Thyroid gland (tissue), 4 donors: ENCODE data around the gene SLC24A4.

ENCODE experiments used
- CTCF ChIP-seq, 6 experiments: fragments of 200-600 bp in 3 of 6; fragments of 450-650 bp in 3 of 6; sonication (generic) in 3 of 6; IDR thresholded peaks; one replicate each; pipeline ENCODE4 v1.5.1; 2016 to 2019; ENCODE audit warnings: antibody characterized with exemption in 6 of 6, mild to moderate bottlenecking in 2 of 6, inconsistent platforms in 1 of 6, moderate library complexity in 1 of 6
- POLR2A ChIP-seq, 2 donors: fragments of 450-650 bp; IDR thresholded peaks; one replicate each; pipeline ENCODE4 v1.6.1; 2017; ENCODE audit warnings: antibody characterized with exemption in 2 of 2, mild to moderate bottlenecking in 2 of 2, moderate library complexity in 1 of 2

- TF ChIP-seq CTCF (IDR thresholded peaks at IDR 0.05) (no peak), POLR2A (IDR thresholded peaks at IDR 0.05) (no peak)
Measured at GRCh38 chr14:92527721-92528120, 204.8 kb downstream of the SLC24A4 start.
